PC-9 (cell line): Measurements from ENCODE around the gene MUC13.

Source experiments
- EZH2 ChIP-seq: fragments of 200-600 bp; sonication (generic); IDR thresholded peaks from 2 replicates; pipeline ENCODE4 v1.8.0; 2017; ENCODE audit warnings: antibody characterized with exemption, low read depth
- TF ChIP-seq, protein P1 (sequence below): fragments of 200-600 bp; sonication (generic); conservative IDR thresholded peaks from 2 replicates; pipeline ENCODE4 v1.6.1; 2017; ENCODE audit warnings: mixed run types, antibody characterized with exemption, mild to moderate bottlenecking, moderate library complexity

DNA sequence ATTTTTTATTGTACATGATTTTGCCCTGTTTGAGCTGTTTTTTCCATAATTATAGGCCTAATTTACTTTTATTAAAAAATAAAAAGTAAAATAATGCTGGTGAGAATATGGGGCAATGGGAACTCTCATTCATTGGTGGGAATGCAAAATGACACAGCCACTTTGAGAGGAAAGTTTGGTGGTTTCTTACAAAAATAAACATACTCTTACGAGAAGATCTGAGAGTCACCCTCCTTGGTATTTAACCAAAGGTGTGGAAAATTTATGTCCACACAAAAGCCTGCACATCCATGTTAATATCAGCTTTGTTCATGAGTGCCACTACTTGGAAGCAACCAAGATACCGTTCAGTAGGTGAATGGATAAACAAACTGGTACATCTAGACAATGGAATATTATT is 9.8 kb downstream of the MUC13 start:
- TF ChIP-seq, protein P1, sequence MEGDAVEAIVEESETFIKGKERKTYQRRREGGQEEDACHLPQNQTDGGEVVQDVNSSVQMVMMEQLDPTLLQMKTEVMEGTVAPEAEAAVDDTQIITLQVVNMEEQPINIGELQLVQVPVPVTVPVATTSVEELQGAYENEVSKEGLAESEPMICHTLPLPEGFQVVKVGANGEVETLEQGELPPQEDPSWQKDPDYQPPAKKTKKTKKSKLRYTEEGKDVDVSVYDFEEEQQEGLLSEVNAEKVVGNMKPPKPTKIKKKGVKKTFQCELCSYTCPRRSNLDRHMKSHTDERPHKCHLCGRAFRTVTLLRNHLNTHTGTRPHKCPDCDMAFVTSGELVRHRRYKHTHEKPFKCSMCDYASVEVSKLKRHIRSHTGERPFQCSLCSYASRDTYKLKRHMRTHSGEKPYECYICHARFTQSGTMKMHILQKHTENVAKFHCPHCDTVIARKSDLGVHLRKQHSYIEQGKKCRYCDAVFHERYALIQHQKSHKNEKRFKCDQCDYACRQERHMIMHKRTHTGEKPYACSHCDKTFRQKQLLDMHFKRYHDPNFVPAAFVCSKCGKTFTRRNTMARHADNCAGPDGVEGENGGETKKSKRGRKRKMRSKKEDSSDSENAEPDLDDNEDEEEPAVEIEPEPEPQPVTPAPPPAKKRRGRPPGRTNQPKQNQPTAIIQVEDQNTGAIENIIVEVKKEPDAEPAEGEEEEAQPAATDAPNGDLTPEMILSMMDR: no peak
- TF ChIP-seq EZH2: no peak
